WTC11 (cell line): ENCODE measurements around the gene PTP4A2. TPM values are rescaled to one million over a fixed set of nuclear protein-coding genes. Genes with fewer than 3 reads are reported as not detected.

Source experiments
- ATAC-seq: fragments of 200-7000 bp; cut with Tn5 transposase; 2 replicates; pipeline ENCODE4 v1.10.0; 2021; ENCODE audit warnings: mild to moderate bottlenecking, moderate library complexity
- CTCF ChIA-PET: fragments of 300-600 bp; sonication (Branson Sonifier 250); formaldehyde crosslinking; loops from one replicate; lab custom pipeline; 2021; ENCODE audit warnings: antibody characterized with exemption; lab: Charles Lee
- POLR2A ChIA-PET: fragments of 350-600 bp; sonication (Branson Sonifier 250); formaldehyde crosslinking; loops from one replicate; lab custom pipeline; 2021; ENCODE audit warnings: antibody characterized with exemption; lab: Charles Lee
- DNase-seq: peaks from one replicate; pipeline ENCODE4 v3.0.0; 2021; ENCODE audit warnings: low spot score
- H3K27ac Mint-ChIP-seq: 2 replicates; pipeline ENCODE4 v1.8.0; 2021; ENCODE audit warnings: mixed read lengths
- H3K27me3 Mint-ChIP-seq: 2 replicates; pipeline ENCODE4 v1.8.0; 2021; ENCODE audit warnings: low read depth, mild to moderate bottlenecking, moderate library complexity, mixed read lengths
- H3K36me3 Mint-ChIP-seq: 2 replicates; pipeline ENCODE4 v1.8.0; 2021; ENCODE audit warnings: mixed read lengths
- H3K4me1 Mint-ChIP-seq: 2 replicates; pipeline ENCODE4 v1.8.0; 2022; ENCODE audit warnings: mixed read lengths
- H3K4me3 Mint-ChIP-seq: 2 replicates; pipeline ENCODE4 v1.8.0; 2021; ENCODE audit warnings: mild to moderate bottlenecking, moderate library complexity, mixed read lengths
- H3K9me3 Mint-ChIP-seq: 2 replicates; pipeline ENCODE4 v1.8.0; 2021; ENCODE audit warnings: mixed read lengths
- ELF4 ChIP-seq: sonication (generic); formaldehyde crosslinking; IDR thresholded peaks from 2 replicates; pipeline ENCODE4 v1.8.1; 2022; ENCODE audit warnings: low read depth, mild to moderate bottlenecking, moderate library complexity, missing genetic modification reagents
- EMX1 ChIP-seq: fragments of 250-450 bp; sonication (Bioruptor Pico); IDR thresholded peaks from 2 replicates; pipeline ENCODE4 v1.8.0; 2021; ENCODE audit warnings: mild to moderate bottlenecking
- GRHL2 ChIP-seq: fragments of 250-450 bp; sonication (Bioruptor Pico); IDR thresholded peaks from 2 replicates; pipeline ENCODE4 v1.8.0; 2022; ENCODE audit warnings: mild to moderate bottlenecking, moderate library complexity; ENCODE audit not compliant: insufficient replicate concordance, severe bottlenecking
- HMGA2 ChIP-seq: fragments of 250-450 bp; sonication (Bioruptor Pico); IDR thresholded peaks from 2 replicates; pipeline ENCODE4 v1.4.0; 2021; ENCODE audit warnings: mild to moderate bottlenecking, moderate library complexity
- MXD4 ChIP-seq: fragments of 250-450 bp; sonication (Bioruptor Pico); IDR thresholded peaks from 2 replicates; pipeline ENCODE4 v1.8.0; 2021; ENCODE audit warnings: mild to moderate bottlenecking, moderate library complexity, borderline replicate concordance
- MYBL2 ChIP-seq: sonication (generic); formaldehyde crosslinking; IDR thresholded peaks from 2 replicates; pipeline ENCODE4 v1.8.1; 2023; ENCODE audit warnings: mild to moderate bottlenecking, moderate library complexity, missing genetic modification reagents
- NFATC4 ChIP-seq: fragments of 250-450 bp; sonication (Bioruptor Pico); IDR thresholded peaks from 2 replicates; pipeline ENCODE4 v1.9.0; 2021; ENCODE audit warnings: mild to moderate bottlenecking
- NR2C2 ChIP-seq: sonication (generic); formaldehyde crosslinking; IDR thresholded peaks from 2 replicates; pipeline ENCODE4 v1.8.0; 2022; ENCODE audit warnings: mild to moderate bottlenecking, missing genetic modification reagents
- OVOL2 ChIP-seq: fragments of 250-450 bp; sonication (Bioruptor Pico); IDR thresholded peaks from 2 replicates; pipeline ENCODE4 v1.9.0; 2021; ENCODE audit warnings: mild to moderate bottlenecking, borderline replicate concordance
- PRRX2 ChIP-seq: fragments of 250-450 bp; sonication (Bioruptor Pico); IDR thresholded peaks from 2 replicates; pipeline ENCODE4 v1.8.0; 2021; ENCODE audit warnings: mild to moderate bottlenecking
- RELA ChIP-seq: sonication (generic); formaldehyde crosslinking; IDR thresholded peaks from 2 replicates; pipeline ENCODE4 v1.8.1; 2022; ENCODE audit warnings: missing genetic modification reagents, mild to moderate bottlenecking, borderline replicate concordance
- ZBTB21 ChIP-seq: sonication (generic); formaldehyde crosslinking; IDR thresholded peaks from 2 replicates; pipeline ENCODE4 v1.8.1; 2023; ENCODE audit warnings: mild to moderate bottlenecking, missing genetic modification reagents, borderline replicate concordance
- ZNF121 ChIP-seq: sonication (generic); formaldehyde crosslinking; IDR thresholded peaks from 2 replicates; pipeline ENCODE4 v1.8.0; 2023; ENCODE audit warnings: missing genetic modification reagents
- ZNF219 ChIP-seq: sonication (generic); formaldehyde crosslinking; IDR thresholded peaks from 2 replicates; pipeline ENCODE4 v1.8.0; 2023; ENCODE audit warnings: missing genetic modification reagents, mild to moderate bottlenecking, borderline replicate concordance
- ZNF317 ChIP-seq: sonication (generic); formaldehyde crosslinking; IDR thresholded peaks from 2 replicates; pipeline ENCODE4 v1.8.1; 2023; ENCODE audit warnings: low read depth, mild to moderate bottlenecking, moderate library complexity, missing genetic modification reagents, borderline replicate concordance
- total RNA-seq: library from RNA; stranded (reverse); gene quantifications from 3 replicates; pipeline ENCODE4 v1.2.3, GENCODE V29; 2021
- TF ChIP-seq, protein P1 (sequence below): fragments of 250-450 bp; sonication (Bioruptor Pico); conservative IDR thresholded peaks from 2 replicates; pipeline ENCODE4 v1.9.0; 2021; ENCODE audit warnings: mild to moderate bottlenecking
- TF ChIP-seq, protein P2 (sequence below): sonication (generic); formaldehyde crosslinking; IDR thresholded peaks from 2 replicates; pipeline ENCODE4 v1.8.1; 2023; ENCODE audit warnings: mild to moderate bottlenecking, moderate library complexity, missing genetic modification reagents
- TF ChIP-seq, protein P3 (sequence below): fragments of 250-450 bp; sonication (Bioruptor Pico); IDR thresholded peaks from 2 replicates; pipeline ENCODE4 v1.9.0; 2021; ENCODE audit warnings: moderate library complexity, mild to moderate bottlenecking, inconsistent platforms, borderline replicate concordance
- TF ChIP-seq, protein P4 (sequence below): fragments of 200-600 bp; IDR thresholded peaks from 2 replicates; pipeline ENCODE4 v1.8.0; 2022; ENCODE audit warnings: antibody characterized with exemption
- TF ChIP-seq, protein P5 (sequence below): fragments of 250-450 bp; sonication (Bioruptor Pico); IDR thresholded peaks from 2 replicates; pipeline ENCODE4 v2.1.2; 2022; ENCODE audit warnings: mild to moderate bottlenecking, moderate library complexity
- TF ChIP-seq, protein P6 (sequence below): sonication (generic); formaldehyde crosslinking; IDR thresholded peaks from 2 replicates; pipeline ENCODE4 v1.8.1; 2022; ENCODE audit warnings: low read depth, mild to moderate bottlenecking, moderate library complexity, missing genetic modification reagents, borderline replicate concordance
- TF ChIP-seq, protein P7 (sequence below): sonication (generic); formaldehyde crosslinking; IDR thresholded peaks from 2 replicates; pipeline ENCODE4 v1.8.1; 2022; ENCODE audit warnings: missing genetic modification reagents, borderline replicate concordance
- TF ChIP-seq, protein P8 (sequence below): fragments of 250-450 bp; sonication (Bioruptor Pico); IDR thresholded peaks from 2 replicates; pipeline ENCODE4 v1.9.0; 2021; ENCODE audit warnings: mild to moderate bottlenecking

Gene PTP4A2
- total RNA-seq, 1 experiment from 2014 or later = 172 TPM

DNA sequence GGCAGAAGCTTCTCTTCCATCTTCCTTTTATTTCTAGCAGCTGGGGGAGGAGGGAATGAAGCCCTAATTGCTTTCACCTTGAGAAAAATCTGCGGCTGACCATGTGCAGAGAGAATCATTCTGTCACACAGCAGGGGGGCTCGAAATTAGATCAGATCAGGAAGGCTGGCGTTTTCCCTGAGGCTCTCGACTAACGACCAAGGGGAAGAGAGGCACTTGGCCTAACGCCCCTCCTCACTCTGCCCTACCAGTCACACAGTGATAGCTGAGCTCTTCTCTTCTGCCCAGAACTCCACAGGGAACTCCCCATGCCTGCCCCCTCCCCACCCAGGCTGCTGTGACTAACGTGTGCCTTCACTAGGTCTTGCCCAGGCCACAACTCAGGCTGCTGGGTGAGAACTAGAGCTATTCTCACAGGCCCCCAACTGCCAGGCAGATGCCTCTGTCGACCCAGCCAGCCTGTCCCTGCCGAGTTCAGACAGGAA, 49.0 kb upstream of the PTP4A2 start:
- Mint-ChIP-seq H3K27me3 (no peaks in the 10 kb centered on the region), H3K27ac (no peak overlapping the region; the same call in 1 of the 2 replicates), H3K4me1 (peaks cover 20% of the 10 kb centered on the region), H3K4me3 (no peak overlapping the region), H3K36me3 (no peaks in the 10 kb centered on the region), H3K9me3 (peaks cover 6% of the 10 kb centered on the region)
- ChIA-PET POLR2A (no interaction called here), CTCF (interaction anchor here (0.8 to 2.8 kb wide), 7 partner anchors 10 to 534 kb away, joined by 3 to 14 read pairs (median 5); partner anchors contain the start of gene TMEM39B)
- ATAC-seq (peak; percentile 78), DNase-seq (peak; percentile 27)
- TF ChIP-seq PRRX2 (no peak), MYBL2 (CRISPR knock-in tag) (no peak), ZBTB21 (CRISPR knock-in tag) (no peak), HMGA2 (CRISPR knock-in tag) (no peak), MXD4 (CRISPR knock-in tag) (no peak), NFATC4 (CRISPR knock-in tag) (no peak), ZNF317 (CRISPR knock-in tag) (no peak), RELA (CRISPR knock-in tag) (no peak), ELF4 (CRISPR knock-in tag) (no peak)
- TF ChIP-seq, protein P1, sequence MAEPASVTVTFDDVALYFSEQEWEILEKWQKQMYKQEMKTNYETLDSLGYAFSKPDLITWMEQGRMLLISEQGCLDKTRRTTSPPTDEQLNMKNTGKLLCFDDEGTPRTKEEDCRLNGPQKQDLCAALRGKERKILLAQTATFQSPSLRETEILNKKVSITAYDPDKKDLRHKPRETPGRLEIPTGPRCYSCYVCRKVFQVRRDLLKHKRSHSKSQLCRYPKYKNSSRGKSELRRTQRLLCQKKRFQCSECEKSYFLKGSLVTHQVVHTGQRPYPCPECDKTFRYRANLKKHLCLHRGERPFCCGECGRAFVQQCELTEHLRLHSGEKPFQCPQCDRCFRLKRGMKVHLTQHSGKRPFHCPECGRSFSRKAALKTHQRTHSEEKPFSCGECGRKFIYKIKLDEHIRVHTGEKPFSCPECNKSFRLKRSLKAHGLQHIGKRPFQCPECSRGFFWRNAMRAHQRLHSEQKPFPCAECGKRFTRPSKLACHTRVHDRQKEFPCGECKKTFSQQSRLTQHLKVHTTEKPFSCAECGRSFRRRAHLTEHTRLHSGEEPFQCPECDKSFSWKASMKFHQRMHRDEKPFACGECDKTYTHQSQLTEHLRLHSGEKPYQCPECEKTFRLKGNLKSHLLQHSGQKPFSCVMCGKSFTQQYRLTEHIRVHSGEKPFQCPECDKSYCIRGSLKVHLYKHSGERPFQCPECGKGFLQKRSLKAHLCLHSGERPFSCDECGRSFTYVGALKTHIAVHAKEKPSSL (CRISPR knock-in tag) = no peak
- TF ChIP-seq, protein P2, sequence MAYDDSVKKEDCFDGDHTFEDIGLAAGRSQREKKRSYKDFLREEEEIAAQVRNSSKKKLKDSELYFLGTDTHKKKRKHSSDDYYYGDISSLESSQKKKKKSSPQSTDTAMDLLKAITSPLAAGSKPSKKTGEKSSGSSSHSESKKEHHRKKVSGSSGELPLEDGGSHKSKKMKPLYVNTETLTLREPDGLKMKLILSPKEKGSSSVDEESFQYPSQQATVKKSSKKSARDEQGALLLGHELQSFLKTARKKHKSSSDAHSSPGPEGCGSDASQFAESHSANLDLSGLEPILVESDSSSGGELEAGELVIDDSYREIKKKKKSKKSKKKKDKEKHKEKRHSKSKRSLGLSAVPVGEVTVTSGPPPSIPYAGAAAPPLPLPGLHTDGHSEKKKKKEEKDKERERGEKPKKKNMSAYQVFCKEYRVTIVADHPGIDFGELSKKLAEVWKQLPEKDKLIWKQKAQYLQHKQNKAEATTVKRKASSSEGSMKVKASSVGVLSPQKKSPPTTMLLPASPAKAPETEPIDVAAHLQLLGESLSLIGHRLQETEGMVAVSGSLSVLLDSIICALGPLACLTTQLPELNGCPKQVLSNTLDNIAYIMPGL (CRISPR knock-in tag) = no peak
- TF ChIP-seq, protein P3, sequence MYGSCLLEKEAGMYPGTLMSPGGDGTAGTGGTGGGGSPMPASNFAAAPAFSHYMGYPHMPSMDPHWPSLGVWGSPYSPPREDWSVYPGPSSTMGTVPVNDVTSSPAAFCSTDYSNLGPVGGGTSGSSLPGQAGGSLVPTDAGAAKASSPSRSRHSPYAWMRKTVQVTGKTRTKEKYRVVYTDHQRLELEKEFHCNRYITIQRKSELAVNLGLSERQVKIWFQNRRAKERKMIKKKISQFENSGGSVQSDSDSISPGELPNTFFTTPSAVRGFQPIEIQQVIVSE (CRISPR knock-in tag) = no peak
- TF ChIP-seq, protein P4, sequence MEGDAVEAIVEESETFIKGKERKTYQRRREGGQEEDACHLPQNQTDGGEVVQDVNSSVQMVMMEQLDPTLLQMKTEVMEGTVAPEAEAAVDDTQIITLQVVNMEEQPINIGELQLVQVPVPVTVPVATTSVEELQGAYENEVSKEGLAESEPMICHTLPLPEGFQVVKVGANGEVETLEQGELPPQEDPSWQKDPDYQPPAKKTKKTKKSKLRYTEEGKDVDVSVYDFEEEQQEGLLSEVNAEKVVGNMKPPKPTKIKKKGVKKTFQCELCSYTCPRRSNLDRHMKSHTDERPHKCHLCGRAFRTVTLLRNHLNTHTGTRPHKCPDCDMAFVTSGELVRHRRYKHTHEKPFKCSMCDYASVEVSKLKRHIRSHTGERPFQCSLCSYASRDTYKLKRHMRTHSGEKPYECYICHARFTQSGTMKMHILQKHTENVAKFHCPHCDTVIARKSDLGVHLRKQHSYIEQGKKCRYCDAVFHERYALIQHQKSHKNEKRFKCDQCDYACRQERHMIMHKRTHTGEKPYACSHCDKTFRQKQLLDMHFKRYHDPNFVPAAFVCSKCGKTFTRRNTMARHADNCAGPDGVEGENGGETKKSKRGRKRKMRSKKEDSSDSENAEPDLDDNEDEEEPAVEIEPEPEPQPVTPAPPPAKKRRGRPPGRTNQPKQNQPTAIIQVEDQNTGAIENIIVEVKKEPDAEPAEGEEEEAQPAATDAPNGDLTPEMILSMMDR = no peak
- TF ChIP-seq, protein P5, sequence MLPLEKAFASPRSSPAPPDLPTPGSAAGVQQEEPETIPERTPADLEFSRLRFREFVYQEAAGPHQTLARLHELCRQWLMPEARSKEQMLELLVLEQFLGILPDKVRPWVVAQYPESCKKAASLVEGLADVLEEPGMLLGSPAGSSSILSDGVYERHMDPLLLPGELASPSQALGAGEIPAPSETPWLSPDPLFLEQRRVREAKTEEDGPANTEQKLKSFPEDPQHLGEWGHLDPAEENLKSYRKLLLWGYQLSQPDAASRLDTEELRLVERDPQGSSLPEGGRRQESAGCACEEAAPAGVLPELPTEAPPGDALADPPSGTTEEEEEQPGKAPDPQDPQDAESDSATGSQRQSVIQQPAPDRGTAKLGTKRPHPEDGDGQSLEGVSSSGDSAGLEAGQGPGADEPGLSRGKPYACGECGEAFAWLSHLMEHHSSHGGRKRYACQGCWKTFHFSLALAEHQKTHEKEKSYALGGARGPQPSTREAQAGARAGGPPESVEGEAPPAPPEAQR (CRISPR knock-in tag) = no peak

DNA sequence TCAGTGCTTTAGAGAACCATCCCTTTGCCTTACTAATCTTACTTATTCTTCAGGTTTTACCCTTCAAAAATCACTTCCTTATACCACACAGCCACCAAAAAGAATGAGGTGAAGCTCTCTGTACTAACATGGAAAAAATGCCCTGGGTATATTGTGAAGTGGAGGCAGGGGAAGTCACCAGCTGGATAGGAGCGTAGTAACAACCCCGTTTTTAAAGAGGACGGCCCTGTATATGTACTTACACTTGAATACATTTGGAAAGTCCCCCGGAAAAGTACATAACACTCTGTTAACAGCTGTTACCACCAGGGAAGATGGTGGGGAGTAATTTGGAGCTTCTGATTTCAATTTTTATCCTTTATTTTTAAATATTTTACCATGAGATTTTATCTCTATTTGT, 47.3 kb upstream of the PTP4A2 start:
- peaks cover 24% of the 10 kb centered on the region for H3K4me1 Mint-ChIP-seq
- DNase-seq (no peak), ATAC-seq (no peak)
- H3K36me3 Mint-ChIP-seq = no peaks in the 10 kb centered on the region
- ChIA-PET POLR2A (interaction anchor here (1.2 kb wide), 1 partner anchor 87 kb away, joined by 4 read pairs; the partner anchor contains the start of gene TMEM39B), CTCF (interaction anchor here (0.8 to 2.8 kb wide), 5 partner anchors 8 to 225 kb away, joined by 3 to 14 read pairs (median 5); no protein-coding TSS in a partner anchor)
- H3K4me3 Mint-ChIP-seq = no peak overlapping the region
- peaks cover 6% of the 10 kb centered on the region for H3K9me3 Mint-ChIP-seq
- no peaks in the 10 kb centered on the region for H3K27me3 Mint-ChIP-seq
- H3K27ac Mint-ChIP-seq = no peak overlapping the region
- TF ChIP-seq ELF4 (CRISPR knock-in tag) = no peak
- TF ChIP-seq, protein P6, sequence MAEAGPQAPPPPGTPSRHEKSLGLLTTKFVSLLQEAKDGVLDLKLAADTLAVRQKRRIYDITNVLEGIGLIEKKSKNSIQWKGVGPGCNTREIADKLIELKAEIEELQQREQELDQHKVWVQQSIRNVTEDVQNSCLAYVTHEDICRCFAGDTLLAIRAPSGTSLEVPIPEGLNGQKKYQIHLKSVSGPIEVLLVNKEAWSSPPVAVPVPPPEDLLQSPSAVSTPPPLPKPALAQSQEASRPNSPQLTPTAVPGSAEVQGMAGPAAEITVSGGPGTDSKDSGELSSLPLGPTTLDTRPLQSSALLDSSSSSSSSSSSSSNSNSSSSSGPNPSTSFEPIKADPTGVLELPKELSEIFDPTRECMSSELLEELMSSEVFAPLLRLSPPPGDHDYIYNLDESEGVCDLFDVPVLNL (CRISPR knock-in tag) = no peak
- no peak for TF ChIP-seq ZNF121
- TF ChIP-seq, protein P7, sequence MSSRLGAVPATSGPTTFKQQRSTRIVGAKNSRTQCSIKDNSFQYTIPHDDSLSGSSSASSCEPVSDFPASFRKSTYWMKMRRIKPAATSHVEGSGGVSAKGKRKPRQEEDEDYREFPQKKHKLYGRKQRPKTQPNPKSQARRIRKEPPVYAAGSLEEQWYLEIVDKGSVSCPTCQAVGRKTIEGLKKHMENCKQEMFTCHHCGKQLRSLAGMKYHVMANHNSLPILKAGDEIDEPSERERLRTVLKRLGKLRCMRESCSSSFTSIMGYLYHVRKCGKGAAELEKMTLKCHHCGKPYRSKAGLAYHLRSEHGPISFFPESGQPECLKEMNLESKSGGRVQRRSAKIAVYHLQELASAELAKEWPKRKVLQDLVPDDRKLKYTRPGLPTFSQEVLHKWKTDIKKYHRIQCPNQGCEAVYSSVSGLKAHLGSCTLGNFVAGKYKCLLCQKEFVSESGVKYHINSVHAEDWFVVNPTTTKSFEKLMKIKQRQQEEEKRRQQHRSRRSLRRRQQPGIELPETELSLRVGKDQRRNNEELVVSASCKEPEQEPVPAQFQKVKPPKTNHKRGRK (CRISPR knock-in tag) = no peak
- no peak for TF ChIP-seq OVOL2
- no peak for TF ChIP-seq GRHL2 (CRISPR knock-in tag)
- TF ChIP-seq, protein P8, sequence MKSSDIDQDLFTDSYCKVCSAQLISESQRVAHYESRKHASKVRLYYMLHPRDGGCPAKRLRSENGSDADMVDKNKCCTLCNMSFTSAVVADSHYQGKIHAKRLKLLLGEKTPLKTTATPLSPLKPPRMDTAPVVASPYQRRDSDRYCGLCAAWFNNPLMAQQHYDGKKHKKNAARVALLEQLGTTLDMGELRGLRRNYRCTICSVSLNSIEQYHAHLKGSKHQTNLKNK (CRISPR knock-in tag) = no peak
- no peak for TF ChIP-seq EMX1 (CRISPR knock-in tag)
- TF ChIP-seq ZNF219 (CRISPR knock-in tag) = no peak
- no peak for TF ChIP-seq NR2C2 (CRISPR knock-in tag)
